Loucy (cell line): ENCODE measurements around the gene USP34.

Source experiments
- H2AFZ ChIP-seq: fragments of 200-600 bp; sonication (generic); 2 replicates; pipeline ENCODE4 v1.6.0; 2016; ENCODE audit warnings: antibody characterized with exemption, mild to moderate bottlenecking, low read length, moderate library complexity
- H3F3A ChIP-seq: fragments of 200-600 bp; 2 replicates; pipeline ENCODE4 v1.6.0; 2016; ENCODE audit warnings: antibody characterized with exemption, low read depth, mild to moderate bottlenecking
- H3K27me3 ChIP-seq: fragments of 200-600 bp; sonication (generic); 2 replicates; pipeline ENCODE4 v1.6.1; 2014; ENCODE audit warnings: low read length, mild to moderate bottlenecking; ENCODE audit not compliant: insufficient read depth, poor library complexity, severe bottlenecking
- H3K36me3 ChIP-seq: fragments of 200-600 bp; sonication (generic); 2 replicates; pipeline ENCODE4 v1.6.1; 2016; ENCODE audit warnings: low read length; ENCODE audit not compliant: insufficient read depth
- H3K4me1 ChIP-seq: fragments of 200-600 bp; sonication (generic); 2 replicates; pipeline ENCODE4 v1.5.1; 2014; ENCODE audit warnings: low read length, mild to moderate bottlenecking; ENCODE audit not compliant: insufficient read depth, poor library complexity, severe bottlenecking
- H3K4me2 ChIP-seq: fragments of 200-600 bp; sonication (generic); 2 replicates; pipeline ENCODE4 v1.6.0; 2014; ENCODE audit warnings: antibody characterized with exemption, low read length, low read depth, mild to moderate bottlenecking; ENCODE audit not compliant: poor library complexity, severe bottlenecking
- H3K4me3 ChIP-seq: fragments of 200-600 bp; sonication (generic); 2 replicates; pipeline ENCODE4 v1.5.1; 2014; ENCODE audit warnings: low read length, mild to moderate bottlenecking, mixed read lengths; ENCODE audit not compliant: poor library complexity, severe bottlenecking
- H3K79me2 ChIP-seq: fragments of 200-600 bp; sonication (generic); 2 replicates; pipeline ENCODE4 v1.6.1; 2014; ENCODE audit warnings: low read length; ENCODE audit not compliant: insufficient read depth
- H3K9ac ChIP-seq: fragments of 200-600 bp; sonication (generic); 2 replicates; pipeline ENCODE4 v1.6.0; 2014; ENCODE audit warnings: mild to moderate bottlenecking, low read depth, low read length, moderate library complexity; ENCODE audit not compliant: poor library complexity, severe bottlenecking
- H3K9me2 ChIP-seq: fragments of 200-600 bp; sonication (generic); replicated peaks from 2 replicates; pipeline ENCODE4 v1.6.1; 2016; ENCODE audit warnings: low read depth, low read length, mixed read lengths
- H3K9me3 ChIP-seq: fragments of 200-600 bp; sonication (generic); 2 replicates; pipeline ENCODE4 v1.6.1; 2014; ENCODE audit warnings: mild to moderate bottlenecking, antibody characterized with exemption, low read length, low read depth; ENCODE audit not compliant: insufficient read depth
- H4K20me1 ChIP-seq: fragments of 200-600 bp; sonication (generic); 2 replicates; pipeline ENCODE4 v1.6.0; 2014; ENCODE audit warnings: antibody characterized with exemption, low read length, mild to moderate bottlenecking; ENCODE audit not compliant: insufficient read depth, poor library complexity, severe bottlenecking
- EZH2phosphoT487 ChIP-seq: fragments of 200-600 bp; IDR thresholded peaks from 2 replicates; pipeline ENCODE4 v1.6.1; 2018; ENCODE audit warnings: antibody characterized with exemption, mild to moderate bottlenecking, moderate library complexity, borderline replicate concordance
- TF ChIP-seq, protein P1 (sequence below): fragments of 200-600 bp; sonication (generic); conservative IDR thresholded peaks from 2 replicates; pipeline ENCODE4 v1.5.1; 2014; ENCODE audit warnings: mild to moderate bottlenecking, antibody characterized with exemption, low read length

The USP34 gene

DNA sequence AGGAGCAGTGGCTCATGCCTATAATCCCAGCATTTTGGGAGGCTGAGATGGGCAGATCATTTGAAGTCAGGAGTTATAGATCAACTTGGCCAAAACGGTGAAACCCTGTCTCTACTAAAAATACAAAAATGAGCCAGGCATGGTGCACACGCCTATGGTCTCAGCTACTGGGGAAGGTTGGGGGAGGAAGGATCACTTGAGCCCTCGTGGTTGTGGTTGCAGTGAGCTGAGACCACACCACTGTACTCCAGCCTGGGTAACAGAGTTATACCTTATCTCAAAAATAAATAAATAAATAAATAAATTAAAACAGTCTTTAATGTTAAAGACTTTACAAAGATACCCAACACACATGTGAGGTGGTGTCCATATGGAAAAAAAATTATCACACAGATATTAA is 174.9 kb downstream of the USP34 start:
- no peak overlapping the region for H3K9ac ChIP-seq
- peaks cover 33% of the 10 kb centered on the region for H3K36me3 ChIP-seq
- no peaks in the 10 kb centered on the region for H3K9me2 ChIP-seq
- H3K4me2 ChIP-seq: peak overlapping the region; percentile 7
- H3K27me3 ChIP-seq: no peaks in the 10 kb centered on the region
- H3K4me1 ChIP-seq: peaks cover 19% of the 10 kb centered on the region
- TF ChIP-seq, protein P1, sequence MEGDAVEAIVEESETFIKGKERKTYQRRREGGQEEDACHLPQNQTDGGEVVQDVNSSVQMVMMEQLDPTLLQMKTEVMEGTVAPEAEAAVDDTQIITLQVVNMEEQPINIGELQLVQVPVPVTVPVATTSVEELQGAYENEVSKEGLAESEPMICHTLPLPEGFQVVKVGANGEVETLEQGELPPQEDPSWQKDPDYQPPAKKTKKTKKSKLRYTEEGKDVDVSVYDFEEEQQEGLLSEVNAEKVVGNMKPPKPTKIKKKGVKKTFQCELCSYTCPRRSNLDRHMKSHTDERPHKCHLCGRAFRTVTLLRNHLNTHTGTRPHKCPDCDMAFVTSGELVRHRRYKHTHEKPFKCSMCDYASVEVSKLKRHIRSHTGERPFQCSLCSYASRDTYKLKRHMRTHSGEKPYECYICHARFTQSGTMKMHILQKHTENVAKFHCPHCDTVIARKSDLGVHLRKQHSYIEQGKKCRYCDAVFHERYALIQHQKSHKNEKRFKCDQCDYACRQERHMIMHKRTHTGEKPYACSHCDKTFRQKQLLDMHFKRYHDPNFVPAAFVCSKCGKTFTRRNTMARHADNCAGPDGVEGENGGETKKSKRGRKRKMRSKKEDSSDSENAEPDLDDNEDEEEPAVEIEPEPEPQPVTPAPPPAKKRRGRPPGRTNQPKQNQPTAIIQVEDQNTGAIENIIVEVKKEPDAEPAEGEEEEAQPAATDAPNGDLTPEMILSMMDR: no peak
- no peaks in the 10 kb centered on the region for H3F3A ChIP-seq
- no peaks in the 10 kb centered on the region for H3K9me3 ChIP-seq
- H3K4me3 ChIP-seq: no peak overlapping the region
- no peaks in the 10 kb centered on the region for H3K79me2 ChIP-seq
- H4K20me1 ChIP-seq: no peaks in the 10 kb centered on the region
- H2AFZ ChIP-seq: no peak overlapping the region

DNA sequence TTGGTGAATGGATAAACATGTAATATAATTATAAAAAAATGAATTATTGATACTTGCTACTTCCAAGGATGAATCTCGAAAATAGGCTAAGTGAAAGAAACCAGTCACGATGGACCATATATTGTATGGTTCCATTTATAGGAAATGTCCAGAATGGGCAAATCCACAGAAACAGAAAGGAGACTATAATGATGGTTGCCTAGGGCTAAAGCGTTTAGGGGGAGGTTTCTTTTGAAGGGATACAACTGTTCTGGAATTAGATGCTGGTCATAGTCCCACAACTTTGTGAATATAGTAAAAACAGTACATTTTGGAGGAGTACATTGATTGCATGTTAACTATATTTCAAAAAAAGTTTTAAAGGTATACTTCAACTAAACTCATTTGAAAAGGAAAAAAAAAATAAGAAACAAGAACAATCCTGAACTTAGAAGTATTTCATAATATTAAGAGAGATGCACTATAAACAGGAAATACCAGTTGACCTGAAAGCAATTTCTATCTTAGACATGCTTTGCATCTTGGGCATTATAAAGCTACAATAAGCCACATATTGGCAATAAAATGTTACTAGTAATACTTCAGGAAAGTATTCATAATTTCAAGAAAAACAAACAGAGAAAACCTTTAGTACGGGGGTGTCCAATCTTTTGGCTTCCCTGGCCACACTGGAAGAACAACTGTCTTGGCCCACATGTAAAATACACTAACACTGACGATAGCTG is 178.9 kb downstream of the USP34 start:
- Histone ChIP-seq H3K4me2 (no peak overlapping the region), H3F3A (no peaks in the 10 kb centered on the region), H3K27me3 (no peaks in the 10 kb centered on the region), H3K36me3 (peaks cover 30% of the 10 kb centered on the region), H4K20me1 (no peaks in the 10 kb centered on the region), H2AFZ (no peak overlapping the region), H3K4me1 (peaks cover 9% of the 10 kb centered on the region), H3K4me3 (no peak overlapping the region), H3K9me2 (no peaks in the 10 kb centered on the region), H3K9ac (no peak overlapping the region), H3K9me3 (no peaks in the 10 kb centered on the region), H3K79me2 (no peaks in the 10 kb centered on the region)
- no peak for TF ChIP-seq EZH2phosphoT487
- TF ChIP-seq, protein P1: no peak

DNA sequence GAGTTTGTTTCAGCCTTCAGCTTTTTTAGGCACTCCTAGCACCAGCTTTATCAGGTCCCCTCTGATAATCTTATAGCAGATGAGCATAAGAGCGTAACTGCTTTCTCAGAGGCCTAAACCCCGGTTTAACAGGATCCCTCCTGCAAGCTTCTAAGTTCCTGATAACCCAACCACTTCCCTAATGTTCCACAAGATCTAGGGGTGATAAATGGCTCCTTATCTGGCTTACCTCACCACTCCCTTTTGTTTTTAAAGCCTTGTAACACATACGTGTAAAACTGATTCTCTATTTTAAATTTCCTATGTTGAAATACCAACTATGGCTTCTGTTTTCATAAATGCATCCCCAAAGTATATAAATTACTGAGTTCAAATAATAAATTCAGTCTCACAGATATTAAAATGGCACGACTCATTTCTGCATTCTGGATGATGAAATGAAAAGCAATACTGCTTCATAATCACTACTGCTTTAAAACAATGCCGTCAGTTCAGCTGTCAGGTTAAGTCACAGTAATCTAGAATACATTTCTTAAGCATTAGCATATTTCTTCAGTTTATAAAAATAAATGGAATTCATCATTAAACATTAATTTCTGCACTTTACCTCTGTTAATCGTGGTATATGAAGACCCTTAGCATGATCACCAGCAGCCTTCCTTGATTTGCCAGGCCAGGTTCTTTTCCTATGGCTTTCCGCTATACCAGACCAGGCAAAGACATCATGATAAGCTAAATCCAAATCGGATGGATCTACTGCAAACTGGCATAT is 182.6 kb downstream of the USP34 start:
- Histone ChIP-seq H3K9me3 (no peaks in the 10 kb centered on the region), H3K4me1 (no peaks in the 10 kb centered on the region), H3K9ac (no peak overlapping the region), H3F3A (no peaks in the 10 kb centered on the region), H2AFZ (no peak overlapping the region), H4K20me1 (no peaks in the 10 kb centered on the region), H3K79me2 (no peaks in the 10 kb centered on the region), H3K4me2 (no peak overlapping the region), H3K36me3 (peaks cover 28% of the 10 kb centered on the region; the same call in 1 of the 2 replicates), H3K27me3 (no peaks in the 10 kb centered on the region), H3K4me3 (no peak overlapping the region), H3K9me2 (no peaks in the 10 kb centered on the region)
- no peak for TF ChIP-seq EZH2phosphoT487
- TF ChIP-seq, protein P1: no peak
